ENCODE data around the gene WRNIP1.

DNA sequence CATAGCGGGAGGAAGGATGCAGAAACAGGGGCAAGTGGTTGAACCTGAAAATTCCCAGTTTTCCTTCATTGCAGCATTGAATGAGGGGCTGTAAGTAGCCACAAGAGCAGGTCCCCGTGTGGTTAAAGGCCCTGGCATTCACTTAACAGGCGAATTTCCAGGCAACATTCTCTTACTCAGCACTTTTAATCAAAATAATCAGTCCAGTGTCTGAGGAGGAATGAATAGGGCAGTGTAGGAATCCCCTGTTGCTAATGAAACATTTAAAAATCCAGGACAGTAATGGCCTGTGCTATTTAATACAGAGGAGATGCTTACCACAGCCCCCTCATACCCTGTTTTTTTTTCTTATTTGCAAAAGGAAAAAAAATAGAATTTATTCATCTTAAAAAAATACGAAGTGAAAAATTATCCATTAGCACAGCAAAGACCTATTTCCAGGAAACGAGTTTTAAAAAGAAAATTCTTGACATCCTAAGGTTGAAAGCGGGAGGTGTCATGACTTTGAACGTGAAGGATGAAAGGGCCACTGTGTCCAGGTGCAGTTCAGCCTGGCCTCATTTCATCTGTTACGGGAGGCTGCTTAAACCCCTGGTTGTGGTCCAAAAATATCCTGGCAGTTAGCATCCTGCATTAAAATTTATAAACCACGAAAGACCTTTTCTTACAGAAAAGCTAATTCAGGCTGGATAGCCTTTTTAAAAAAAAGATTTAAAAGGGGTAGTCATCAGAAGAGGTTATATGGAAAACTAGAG lies 34.7 kb upstream of the WRNIP1 start:
- TF ChIP-seq, protein P1, sequence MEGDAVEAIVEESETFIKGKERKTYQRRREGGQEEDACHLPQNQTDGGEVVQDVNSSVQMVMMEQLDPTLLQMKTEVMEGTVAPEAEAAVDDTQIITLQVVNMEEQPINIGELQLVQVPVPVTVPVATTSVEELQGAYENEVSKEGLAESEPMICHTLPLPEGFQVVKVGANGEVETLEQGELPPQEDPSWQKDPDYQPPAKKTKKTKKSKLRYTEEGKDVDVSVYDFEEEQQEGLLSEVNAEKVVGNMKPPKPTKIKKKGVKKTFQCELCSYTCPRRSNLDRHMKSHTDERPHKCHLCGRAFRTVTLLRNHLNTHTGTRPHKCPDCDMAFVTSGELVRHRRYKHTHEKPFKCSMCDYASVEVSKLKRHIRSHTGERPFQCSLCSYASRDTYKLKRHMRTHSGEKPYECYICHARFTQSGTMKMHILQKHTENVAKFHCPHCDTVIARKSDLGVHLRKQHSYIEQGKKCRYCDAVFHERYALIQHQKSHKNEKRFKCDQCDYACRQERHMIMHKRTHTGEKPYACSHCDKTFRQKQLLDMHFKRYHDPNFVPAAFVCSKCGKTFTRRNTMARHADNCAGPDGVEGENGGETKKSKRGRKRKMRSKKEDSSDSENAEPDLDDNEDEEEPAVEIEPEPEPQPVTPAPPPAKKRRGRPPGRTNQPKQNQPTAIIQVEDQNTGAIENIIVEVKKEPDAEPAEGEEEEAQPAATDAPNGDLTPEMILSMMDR (conservative IDR thresholded peaks at IDR 0.05): no peak
- no peak for TF ChIP-seq ZFX (IDR thresholded peaks at IDR 0.05)

Data from C4-2B (cell line).